22Rv1 (cell line): ENCODE results near the gene KLHL30.

Source experiments
- ZFX ChIP-seq: fragments of 450-650 bp; IDR thresholded peaks from 2 replicates; pipeline ENCODE4 v1.6.1; 2017; ENCODE audit warnings: antibody characterized with exemption, borderline replicate concordance
- TF ChIP-seq, protein P1 (sequence below): fragments of 450-650 bp; IDR thresholded peaks from 2 replicates; pipeline ENCODE4 v1.5.1; 2017; ENCODE audit warnings: mild to moderate bottlenecking

DNA sequence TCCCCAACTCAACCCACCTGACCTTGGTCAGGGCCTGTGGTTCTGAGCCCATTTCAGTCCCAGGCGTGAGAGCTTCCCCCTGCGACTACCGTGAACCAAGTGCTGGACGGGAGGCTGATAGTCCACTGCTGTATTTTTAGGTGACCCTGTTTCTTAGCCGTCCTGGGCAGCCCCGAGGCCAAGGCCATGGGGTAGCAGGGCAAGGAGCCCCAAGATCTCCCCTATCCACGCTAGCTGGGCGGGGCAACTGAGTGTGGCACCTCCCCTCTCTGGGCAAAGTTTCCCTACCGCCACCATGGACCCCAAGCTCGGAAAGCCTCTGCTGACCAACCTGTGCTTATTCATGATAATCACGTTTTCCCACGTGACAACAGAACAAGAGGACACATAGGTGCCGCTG, 583 bp upstream of the KLHL30 start:
- TF ChIP-seq, protein P1, sequence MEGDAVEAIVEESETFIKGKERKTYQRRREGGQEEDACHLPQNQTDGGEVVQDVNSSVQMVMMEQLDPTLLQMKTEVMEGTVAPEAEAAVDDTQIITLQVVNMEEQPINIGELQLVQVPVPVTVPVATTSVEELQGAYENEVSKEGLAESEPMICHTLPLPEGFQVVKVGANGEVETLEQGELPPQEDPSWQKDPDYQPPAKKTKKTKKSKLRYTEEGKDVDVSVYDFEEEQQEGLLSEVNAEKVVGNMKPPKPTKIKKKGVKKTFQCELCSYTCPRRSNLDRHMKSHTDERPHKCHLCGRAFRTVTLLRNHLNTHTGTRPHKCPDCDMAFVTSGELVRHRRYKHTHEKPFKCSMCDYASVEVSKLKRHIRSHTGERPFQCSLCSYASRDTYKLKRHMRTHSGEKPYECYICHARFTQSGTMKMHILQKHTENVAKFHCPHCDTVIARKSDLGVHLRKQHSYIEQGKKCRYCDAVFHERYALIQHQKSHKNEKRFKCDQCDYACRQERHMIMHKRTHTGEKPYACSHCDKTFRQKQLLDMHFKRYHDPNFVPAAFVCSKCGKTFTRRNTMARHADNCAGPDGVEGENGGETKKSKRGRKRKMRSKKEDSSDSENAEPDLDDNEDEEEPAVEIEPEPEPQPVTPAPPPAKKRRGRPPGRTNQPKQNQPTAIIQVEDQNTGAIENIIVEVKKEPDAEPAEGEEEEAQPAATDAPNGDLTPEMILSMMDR = no peak
- no peak for TF ChIP-seq ZFX
